Left ventricle myocardium superior (tissue), 1 donor: ENCODE results near the gene NOTUM. TPM values are rescaled to one million over a fixed set of nuclear protein-coding genes. Genes with fewer than 3 reads are reported as not detected.
"Not testable (repeated sequence)": the region's sequence is repeated elsewhere in the genome, so short reads cannot be mapped to it uniquely, and the experiment has no call there.

ENCODE experiments used
- ATAC-seq: fragments of 200-7000 bp; cut with Tn5 transposase; one replicate; pipeline ENCODE4 v1.9.1; 2020; ENCODE audit warnings: mild to moderate bottlenecking, moderate library complexity
- DNase-seq: peaks from one replicate; pipeline ENCODE4 v3.0.0-alpha.2; 2020
- intact Hi-C: fragments of 100-400 bp; cut with micrococcal nuclease; formaldehyde crosslinking; loops from one replicate; pipeline ENCODE4 v1.11.0; 2022
- total RNA-seq: library from RNA; stranded (reverse); fragmentation: NEBNext Ultra II Directional; extraction: Animal tissue kit (Norgen Biotek cat#: 25700); gene quantifications from one replicate; pipeline ENCODE4 v1.2.1, GENCODE V29; 2021
- donor health status: DM: no; HTN: yes; CAD: no; lungs with severe emphysema.

The NOTUM gene
- total RNA-seq, 1 donor from 2014 or later: 0.52 TPM

DNA sequence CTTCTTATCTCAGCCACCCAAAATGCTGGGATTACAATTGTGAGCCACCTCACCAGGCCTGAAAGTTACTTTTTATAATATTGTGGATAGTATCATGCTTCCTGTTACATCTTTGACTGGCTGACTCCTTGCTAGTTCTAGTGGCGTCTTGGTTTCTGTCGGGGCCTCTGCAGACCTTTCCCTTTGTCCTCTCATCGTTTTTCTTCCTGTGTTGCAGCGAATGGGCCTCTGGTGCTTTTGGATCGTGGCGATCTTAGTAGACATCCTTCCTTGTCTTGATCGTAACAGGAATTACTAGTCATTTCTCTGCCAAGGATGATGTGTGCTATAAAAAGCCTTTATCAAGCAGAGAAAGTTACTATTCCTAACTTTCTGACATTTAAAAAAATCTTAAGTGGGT is 37.2 kb upstream of the NOTUM start:
- intact Hi-C loops: no loop called here
- DNase-seq: no peak
- ATAC-seq: no peak

DNA sequence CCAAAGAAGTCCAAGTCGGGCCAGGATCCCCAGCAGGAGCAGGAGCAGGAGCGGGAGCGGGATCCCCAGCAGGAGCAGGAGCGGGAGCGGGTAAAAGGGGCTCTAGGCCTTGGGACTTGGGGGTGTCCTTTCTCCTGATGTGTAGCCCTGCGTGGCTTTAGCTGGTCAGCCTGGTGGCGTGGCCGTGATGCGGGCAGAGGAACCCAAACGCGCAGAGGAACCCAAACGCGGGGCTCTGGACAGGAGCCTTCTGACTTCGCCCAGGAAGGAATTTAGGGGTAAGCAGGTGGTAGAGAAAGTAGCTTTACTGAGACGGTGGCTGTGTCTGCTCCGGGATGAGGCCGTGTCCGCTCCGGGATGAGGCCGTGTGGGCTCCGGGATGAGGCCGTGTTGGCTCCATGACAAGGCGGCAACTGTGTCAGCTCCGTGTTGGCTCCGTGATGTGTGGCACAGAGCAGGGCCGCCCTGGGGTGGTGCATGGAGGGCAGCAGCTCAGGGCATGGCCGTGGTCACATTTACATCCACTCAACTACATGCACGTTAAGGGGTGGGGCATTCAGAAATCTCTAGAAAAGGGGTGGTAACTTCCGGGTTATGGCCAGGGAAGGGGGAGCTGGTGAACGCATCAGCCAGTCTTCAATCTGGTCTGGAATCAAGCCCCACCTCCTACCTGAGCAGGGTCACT is 35.9 kb upstream of the NOTUM start:
- intact Hi-C loops: no loop called here
- no peak for DNase-seq

DNA sequence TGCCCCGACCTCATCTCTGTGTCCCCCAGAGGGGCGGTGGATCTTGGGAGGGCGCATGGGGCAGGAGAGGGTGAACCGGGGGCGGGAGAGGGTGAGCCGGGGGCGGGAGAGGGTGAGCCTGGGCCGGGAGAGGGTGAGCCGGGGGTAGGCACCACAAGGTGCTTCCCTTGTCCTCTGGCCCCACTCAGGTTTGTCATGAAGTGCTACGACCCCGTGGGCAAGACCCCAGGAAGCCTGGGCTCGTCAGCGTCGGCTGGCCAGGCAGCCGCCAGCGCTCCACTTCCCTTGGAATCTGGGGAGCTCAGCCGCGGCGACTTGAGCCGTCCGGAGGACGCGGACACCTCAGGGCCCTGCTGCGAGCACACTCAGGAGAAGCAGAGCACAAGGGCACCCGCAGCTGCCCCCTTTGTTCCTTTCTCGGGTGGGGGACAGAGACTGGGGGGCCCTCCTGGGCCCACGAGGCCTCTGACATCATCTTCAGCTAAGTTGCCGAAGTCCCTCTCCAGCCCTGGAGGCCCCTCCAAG is 35.3 kb upstream of the NOTUM start:
- DNase-seq (no peak), ATAC-seq (no peak)
- intact Hi-C loops: no loop called here

More for the DNA sequence above, 35.9 kb upstream of the NOTUM start:
- no peak for ATAC-seq

DNA sequence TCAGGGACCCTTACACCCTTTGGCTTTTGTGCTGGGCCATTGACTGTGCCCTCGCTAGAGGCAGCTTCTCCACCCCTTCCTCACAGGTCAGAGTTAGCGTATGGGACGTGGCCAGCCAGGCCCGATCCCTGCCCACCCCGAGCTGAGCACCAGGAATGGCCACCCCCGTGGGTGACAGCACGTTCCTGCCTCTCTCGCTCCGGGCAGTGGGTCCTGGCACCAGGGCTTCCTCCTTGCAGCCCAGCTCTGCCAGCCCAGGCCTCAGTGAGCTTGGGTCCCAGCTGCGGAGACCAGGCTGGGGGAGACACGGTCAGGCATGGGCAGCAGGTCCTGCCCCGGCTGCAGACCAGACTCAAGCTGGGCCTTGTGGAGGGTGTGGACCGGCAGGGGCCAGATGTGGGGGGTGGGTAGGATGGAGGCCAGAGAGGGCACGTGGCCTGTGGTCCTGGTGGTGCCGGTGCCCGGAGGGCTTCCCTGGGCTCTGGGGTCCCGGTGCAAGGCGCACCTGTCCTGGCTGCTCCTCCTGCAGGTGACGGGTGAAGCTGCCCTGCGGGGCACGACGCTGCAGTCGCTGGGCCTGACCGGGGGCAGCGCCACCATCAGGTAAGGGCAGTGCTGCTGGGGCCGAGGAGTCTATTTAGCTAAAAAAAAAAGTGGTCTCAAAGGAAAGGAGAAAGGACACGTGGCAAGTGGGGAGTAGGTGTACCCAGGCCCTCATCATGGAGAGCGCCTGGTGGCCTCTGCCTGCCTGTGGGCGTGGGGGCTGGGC is 34.7 kb upstream of the NOTUM start:
- no peak for DNase-seq
- intact Hi-C loops: no loop called here
- ATAC-seq: no peak

DNA sequence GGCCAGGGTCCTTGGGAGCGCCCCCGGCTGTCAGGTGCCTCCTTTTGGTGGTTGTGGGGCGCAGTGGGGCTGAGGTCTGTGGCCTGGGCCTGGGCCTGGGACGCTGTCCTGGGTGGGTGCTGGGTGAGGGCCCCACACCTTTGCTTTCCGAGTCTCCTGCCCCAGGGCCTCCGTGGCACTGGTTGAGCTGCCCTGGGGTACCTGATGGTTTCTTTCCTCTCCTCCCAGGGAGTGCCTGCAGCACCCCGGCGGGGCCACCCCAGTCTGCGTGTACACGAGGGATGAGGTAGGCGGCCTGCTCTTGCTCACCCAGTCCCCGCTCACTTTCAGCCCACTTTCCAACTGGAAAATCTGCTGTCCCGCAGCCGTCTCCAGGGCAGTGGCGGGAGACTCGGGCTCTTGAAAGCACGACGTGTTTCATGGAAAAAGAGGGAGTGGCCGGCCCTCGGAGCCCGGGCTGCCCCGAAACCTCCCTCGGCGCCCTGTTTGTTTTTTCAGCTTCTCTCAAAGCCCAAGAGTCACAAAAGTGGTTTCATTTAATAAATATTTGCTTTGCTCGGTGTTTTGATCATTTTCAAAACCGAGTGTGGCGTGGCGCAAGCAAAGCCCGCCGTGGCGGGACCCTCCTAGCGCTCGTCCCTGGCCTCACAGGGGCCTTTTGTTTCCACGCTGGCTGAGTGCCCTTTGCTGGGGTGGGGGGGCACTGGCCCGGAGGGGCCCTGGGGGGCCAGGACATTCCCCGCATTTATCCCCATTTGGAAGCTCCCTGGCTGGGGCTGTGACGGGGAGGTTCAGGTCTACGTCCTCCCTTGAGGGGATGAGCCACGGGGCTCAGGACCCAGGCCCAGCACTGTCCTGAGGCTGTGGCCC is 33.8 kb upstream of the NOTUM start:
- DNase-seq (no peak), ATAC-seq (no peak)

DNA sequence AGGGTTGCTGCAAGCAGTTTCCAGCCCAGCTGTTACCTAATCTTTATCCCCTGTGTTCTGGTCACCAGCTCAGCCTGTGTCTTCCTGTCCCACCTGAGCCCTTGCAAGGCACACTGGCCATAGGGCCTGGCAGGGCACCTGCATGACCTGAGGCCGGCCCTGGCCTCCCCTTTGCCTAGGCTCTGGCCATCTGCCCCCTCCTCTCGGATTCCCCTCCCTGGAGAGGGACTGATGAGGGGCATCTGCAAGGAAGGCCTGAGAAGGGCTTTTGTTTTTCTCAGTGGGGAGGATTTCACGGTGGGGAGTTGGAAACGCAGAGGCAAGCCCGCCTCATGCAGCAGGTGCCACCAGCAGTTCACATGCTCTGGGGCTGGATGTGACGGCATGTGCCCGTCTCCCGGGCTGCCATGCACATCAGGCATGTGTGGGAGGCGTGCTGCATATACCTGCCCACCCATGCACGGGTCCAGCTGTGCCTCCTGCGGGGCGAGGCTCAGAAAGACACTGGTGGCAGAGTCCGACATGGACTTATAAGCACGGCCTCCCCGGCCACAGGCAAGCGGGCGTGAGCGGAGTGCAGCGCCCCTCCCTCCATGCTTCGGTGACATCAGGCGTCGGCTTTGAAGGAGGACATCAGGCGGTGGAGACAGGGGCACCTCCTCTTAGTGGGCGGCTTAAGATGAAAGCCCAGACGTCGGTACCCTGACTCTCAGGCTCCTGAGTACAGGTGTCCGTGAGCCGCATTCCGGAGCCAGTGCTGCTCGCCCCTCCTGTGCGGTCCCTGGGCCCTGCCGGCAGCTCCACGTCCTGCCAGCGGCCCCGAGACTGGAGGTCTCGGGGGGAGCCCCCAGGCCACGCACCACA is 33.0 kb upstream of the NOTUM start:
- ATAC-seq: no peak
- intact Hi-C loops: no loop called here
- no peak for DNase-seq

More for the DNA sequence above, 33.8 kb upstream of the NOTUM start:
- intact Hi-C loops: no loop called here

DNA sequence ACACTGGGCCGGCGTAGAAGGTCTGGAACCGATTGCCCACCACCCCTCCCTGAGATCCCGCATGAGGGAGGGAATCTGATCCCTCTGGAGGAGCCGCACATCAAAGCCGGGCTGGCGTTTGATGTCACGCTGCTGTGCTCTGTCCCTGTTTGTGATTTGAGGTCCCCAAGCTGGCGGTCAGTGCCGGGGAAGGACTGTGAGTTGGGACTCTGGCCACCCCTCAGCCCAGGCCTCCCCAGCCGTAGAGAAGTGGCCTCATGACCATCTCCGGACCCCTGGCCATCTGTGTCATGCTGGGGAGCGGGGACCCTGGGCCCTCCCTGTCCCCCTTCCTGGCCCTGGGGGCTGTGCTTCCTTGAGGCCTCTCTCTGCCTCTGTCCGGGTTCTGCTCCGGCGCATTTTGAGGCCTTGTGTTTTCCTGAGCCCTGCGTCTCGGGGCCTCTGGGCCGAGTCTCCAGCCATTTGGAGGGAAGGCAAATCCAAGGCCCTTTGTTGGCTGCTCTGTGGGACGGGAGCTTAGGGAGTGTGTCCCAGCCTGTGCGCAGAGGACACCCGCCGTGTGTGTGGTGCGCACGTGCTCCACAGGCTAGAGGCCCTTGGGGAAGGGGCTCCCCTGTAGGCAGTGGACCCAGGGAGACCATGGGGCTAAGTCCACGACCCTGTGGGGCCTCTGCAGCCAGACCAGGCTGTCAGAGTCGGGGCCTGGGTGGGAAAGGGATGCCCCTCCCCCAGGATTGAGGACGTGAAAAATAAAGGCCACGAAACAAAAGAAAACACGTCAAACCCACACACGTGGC is 31.5 kb upstream of the NOTUM start:
- intact Hi-C loops: no loop called here
- DNase-seq (no peak), ATAC-seq (peak; percentile 9)

DNA sequence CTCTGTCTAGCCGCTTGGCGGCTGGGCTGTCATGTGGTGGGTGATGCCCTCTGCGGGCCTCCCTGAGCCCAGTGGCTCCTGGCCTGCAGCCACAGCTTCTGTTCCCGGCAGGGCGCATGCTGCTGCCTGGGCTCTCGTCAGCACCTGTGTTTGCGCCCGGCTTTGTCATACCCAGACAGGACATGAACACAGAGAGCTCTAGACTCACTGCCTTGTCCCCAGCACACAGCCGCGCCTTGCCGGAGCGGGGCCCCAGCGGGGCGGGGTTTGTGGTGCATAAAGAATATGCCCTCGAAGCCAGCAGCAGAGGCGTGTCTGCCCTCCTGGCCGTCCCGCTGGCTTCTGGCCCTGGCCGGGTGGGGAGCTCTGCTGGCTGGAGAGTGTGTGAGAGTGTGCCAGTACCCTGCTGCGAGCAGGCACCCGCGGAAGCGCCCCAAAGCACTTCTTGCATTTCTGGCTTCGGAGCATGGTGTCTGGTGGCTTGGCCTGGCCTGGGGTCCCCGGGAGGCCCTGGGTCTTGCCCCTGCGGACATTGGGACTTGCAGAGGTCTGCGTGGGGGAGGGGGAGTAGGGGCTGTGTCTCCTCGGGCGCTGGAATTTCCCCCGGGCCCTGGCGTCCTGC is 30.8 kb upstream of the NOTUM start:
- intact Hi-C loops: no loop called here
- DNase-seq (peak; percentile 89), ATAC-seq (peak; percentile 89)

DNA sequence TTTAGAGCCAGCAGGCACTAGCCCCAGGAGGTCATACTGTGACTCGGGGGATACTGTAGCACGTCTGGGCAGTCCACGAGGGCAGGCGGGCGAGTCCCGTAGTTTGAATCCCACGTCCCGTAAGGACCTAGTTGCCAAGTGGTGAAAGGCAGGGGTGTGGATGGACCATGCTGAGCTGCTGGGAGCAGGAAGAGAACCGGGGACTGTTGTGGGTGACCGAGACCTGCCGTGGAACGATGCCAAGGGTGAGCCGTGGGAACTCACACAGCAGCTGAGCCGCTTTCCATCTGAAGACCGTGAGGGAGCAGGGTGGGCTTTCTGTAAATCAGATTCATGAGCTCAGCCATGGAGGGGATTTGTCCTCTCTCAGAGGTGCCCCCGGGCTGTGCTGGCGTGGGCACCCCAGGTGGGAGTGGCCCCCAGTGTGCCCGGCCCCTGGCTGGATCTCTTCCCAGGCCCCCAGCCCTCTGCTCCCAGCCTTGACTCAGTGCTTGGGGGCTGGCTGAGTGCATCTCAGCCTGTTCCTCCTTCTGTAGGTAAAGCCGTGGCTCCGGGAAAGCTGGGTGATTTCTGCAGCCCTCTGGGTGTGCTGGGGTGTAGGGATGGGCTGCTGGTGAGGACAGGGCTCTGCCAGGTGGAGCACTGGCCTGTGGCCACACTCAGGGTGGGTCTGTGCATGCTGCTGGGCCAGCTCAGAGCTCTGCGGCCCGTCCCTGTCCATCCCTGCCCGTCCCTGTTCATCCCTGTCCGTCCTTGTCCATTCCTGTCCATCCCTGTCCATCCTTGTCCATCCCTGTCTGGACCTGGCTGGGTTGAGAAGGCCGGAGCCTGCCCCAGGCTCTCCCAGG is 30.1 kb upstream of the NOTUM start:
- DNase-seq (no peak), ATAC-seq (no peak)
- intact Hi-C loops: no loop called here

DNA sequence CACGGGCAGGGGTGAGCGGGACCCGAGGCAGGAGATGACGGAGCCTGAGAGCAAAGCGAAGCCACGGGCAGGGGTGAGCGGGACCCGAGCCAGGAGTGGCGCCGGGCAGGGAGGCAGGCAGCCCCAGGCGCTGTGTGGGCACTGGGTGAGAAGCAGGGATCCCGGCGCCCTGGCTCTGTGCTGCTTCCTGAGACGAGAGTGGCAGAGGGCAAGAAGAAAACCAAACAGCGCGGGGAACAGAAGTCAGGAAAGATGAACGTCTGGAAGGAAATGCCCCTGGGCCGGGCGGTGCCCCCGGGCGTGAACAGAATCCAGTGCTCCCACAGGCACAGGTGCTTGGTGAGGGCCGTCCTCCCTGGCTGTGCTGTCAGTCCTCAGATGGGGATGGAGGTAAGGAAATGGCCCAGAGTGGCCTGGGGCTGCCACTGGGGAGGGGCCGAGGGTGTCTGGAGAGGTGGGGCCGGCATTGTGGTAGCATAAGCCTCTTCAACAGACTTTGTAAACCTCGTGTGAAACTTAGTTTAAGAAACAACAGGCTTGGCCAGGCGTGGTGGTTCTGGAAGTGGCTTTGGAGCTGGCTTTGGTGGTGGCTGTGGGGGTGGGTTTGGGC is 26.3 kb upstream of the NOTUM start:
- ATAC-seq (no peak), DNase-seq (no peak)
- intact Hi-C loops: no loop called here

DNA sequence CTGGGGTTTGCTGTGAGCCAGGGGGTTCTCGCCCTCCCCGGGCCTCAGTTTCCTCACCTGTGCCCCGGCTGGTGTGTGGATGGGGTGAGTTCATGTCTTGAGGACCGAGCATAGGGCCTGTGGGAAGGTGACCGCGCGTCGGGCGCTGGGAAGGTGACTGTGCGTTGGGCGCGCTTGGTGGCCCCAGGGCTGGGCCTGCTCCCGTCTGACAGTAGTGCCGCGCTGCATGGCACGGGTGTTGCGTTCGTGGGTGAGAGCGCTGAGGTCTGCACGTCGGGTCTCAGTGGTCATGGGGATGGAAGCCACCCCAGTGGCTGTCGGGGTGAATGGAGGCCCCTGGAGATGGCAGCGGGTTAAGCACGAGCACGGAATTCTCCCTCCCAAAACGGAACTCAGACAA is 25.6 kb upstream of the NOTUM start:
- ATAC-seq: no peak
- intact Hi-C loops: no loop called here
- DNase-seq: no peak

DNA sequence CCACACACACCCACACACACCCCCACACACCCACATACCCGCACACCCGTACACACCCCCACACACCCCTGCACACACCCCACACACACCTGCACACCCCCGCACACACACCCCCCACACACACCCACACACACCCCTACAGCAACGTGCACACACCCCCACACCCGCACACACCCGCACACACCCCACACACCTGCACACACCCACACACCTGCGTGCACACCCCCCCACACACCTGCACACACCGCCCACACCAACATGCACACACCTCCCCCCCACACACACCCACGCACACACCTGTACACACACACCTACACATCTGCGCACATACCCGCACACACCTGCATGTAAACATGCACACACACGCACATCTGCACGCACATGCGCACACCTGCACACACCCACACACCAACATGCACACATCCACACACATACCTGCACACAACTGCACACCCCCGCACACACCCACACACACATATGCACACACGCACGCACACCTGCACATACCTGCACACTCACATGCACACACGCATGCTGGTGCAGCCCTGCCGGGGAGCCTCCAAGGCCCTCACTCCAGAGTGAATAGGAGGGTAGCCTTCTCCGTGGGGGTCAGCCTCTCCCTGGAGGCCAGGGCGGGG is 23.9 kb upstream of the NOTUM start:
- ATAC-seq (no peak), DNase-seq (no peak)
- intact Hi-C loops: no loop called here

DNA sequence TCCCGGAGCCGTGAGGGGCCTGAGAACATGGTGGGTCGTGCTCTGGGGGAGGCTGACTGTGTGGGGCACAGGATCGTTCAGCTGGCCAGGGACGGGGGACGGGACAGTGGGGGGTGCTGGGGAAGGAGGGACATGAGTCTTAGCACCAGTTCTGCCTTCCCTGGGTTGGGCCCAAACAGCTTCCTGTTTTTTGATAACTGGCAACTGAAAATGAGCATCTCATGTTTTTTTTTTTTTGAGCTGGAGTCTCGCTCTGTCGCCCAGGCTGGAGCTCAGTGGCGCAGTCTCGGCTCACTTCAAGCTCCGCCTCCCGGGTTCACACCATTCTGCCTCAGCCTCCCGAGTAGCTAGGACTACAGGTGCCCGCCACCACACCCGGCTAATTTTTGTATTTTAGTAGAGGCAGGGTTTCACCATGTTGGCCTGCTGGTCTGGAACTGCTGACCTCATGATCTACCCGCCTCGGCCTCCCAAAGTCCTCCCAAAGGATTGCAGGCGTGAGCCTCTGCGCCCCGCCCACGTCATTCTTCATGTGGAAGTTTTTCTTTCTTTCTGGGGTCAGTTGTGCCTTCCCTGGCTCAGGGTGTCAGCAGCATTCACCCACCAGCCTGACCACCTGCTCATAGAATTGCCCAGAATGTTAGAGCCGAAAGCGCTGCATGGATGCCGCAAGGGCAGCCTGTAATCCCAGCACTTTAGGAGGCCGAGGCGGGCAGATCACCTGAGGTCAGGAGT is 22.8 kb upstream of the NOTUM start:
- intact Hi-C loops: no loop called here
- ATAC-seq (no peak), DNase-seq (no peak)

DNA sequence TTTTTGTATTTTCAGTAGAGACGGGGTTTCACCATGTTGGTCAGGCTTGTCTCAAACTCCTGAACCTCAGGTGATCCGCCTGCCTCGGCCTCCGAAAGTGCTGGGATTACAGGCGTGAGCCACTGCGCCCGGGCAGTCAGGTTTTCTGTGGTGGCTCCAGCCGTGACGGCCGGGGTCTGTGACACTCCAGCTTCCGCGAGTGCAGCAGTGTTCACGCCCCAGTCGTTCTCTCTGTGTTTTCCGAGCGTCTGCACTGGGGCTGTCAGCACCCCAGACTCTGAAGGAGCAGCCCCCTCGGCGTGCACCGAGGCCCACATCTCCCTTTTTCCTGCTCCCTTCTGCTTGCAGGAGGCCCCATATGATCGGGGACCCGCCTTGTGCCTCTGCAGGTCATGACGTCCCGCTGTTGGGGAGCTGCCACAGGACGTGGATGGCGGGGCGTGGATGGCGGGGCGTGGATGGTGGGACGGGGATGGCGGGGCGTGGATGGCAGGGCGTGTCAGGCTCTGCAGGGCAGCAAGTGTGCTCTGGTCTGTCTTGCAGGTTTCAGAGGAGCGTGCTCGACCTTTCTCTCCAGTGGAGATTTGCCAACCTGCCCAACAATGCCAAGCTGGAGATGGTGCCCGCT is 22.1 kb upstream of the NOTUM start:
- DNase-seq (no peak), ATAC-seq (no peak)
- intact Hi-C loops: no loop called here

DNA sequence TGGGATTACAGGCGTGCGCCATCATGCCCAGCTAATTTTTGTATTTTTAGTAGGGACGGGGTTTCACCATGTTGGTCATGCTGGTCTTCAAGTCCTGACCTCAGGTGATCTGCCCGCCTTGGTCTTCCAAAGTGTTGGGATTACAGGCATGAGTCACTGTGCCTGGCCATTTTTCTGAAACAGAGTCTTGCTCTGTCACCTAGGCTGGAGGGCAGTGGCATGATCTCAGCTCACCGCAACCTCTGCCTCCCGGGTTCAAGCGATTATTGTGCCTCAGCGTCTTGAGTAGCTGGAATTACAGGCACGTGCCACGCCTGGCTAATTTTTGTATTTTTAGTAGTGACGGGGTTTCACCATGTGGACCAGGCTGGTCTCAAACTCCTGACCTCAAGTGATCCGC is 20.5 kb upstream of the NOTUM start:
- DNase-seq: not testable (repeated sequence)

More for the DNA sequence above, 20.5 kb upstream of the NOTUM start:
- intact Hi-C loops, ATAC-seq: not testable (repeated sequence)
